PC-9 (cell line): ENCODE measurements around the gene CLMN. TPM values are rescaled to one million over a fixed set of nuclear protein-coding genes. Genes with fewer than 3 reads are reported as not detected.

Experiments used
- BruUV-seq: library from RNA; stranded (reverse); fragments of 400-500 nt; replicated peaks from 2 replicates; lab custom pipeline; 2021; lab: Mats Ljungman, UMichigan
- CTCF ChIA-PET: fragments of 300-600 bp; sonication (Branson Sonifier 250); formaldehyde crosslinking; loops from one replicate; lab custom pipeline; 2022; ENCODE audit warnings: antibody characterized with exemption; lab: Charles Lee
- POLR2A ChIA-PET: fragments of 300-600 bp; sonication (Branson Sonifier 250); formaldehyde crosslinking; loops from one replicate; lab custom pipeline; 2022; ENCODE audit warnings: antibody characterized with exemption; ENCODE audit not compliant: unreplicated experiment; lab: Charles Lee
- DNase-seq, 2 experiments: peaks; one replicate each; pipeline versions ENCODE4 v3.0.0 to v3.0.0-alpha.2; 2015 to 2022; ENCODE audit warnings: mixed read lengths in 1 of 2
- H2AFZ ChIP-seq: fragments of 200-600 bp; sonication (generic); 2 replicates; pipeline ENCODE4 v1.8.1; 2017; ENCODE audit warnings: antibody characterized with exemption
- H3F3A ChIP-seq: fragments of 200-600 bp; sonication (generic); 2 replicates; pipeline ENCODE4 v1.8.1; 2017; ENCODE audit warnings: antibody characterized with exemption, mild to moderate bottlenecking, low read depth; ENCODE audit not compliant: insufficient read depth
- H3K27ac ChIP-seq: fragments of 200-600 bp; sonication (generic); 2 replicates; pipeline ENCODE4 v1.6.1; 2016; ENCODE audit warnings: mixed run types
- H3K27me3 ChIP-seq: fragments of 200-600 bp; sonication (generic); 2 replicates; pipeline ENCODE4 v1.6.1; 2016; ENCODE audit warnings: low read depth, mixed run types; ENCODE audit not compliant: insufficient read depth
- H3K36me3 ChIP-seq: fragments of 200-600 bp; sonication (generic); 2 replicates; pipeline ENCODE4 v1.6.1; 2016; ENCODE audit warnings: low read depth, mixed run types
- H3K4me1 ChIP-seq: fragments of 200-600 bp; sonication (generic); replicated peaks from 2 replicates; pipeline ENCODE4 v1.6.1; 2016; ENCODE audit warnings: mixed run types; ENCODE audit not compliant: insufficient read depth
- H3K4me2 ChIP-seq: fragments of 200-600 bp; sonication (generic); 2 replicates; pipeline ENCODE4 v1.6.1; 2017; ENCODE audit warnings: mixed run types
- H3K4me3 ChIP-seq: fragments of 200-600 bp; sonication (generic); 2 replicates; pipeline ENCODE4 v1.6.1; 2016; ENCODE audit warnings: mixed run types
- H3K79me2 ChIP-seq: fragments of 200-600 bp; sonication (generic); 2 replicates; pipeline ENCODE4 v1.6.1; 2017; ENCODE audit warnings: low read depth, mixed run types
- H3K9me2 ChIP-seq: fragments of 200-600 bp; sonication (generic); 2 replicates; pipeline ENCODE4 v1.8.1; 2017; ENCODE audit warnings: mild to moderate bottlenecking; ENCODE audit not compliant: insufficient read depth
- H3K9me3 ChIP-seq: fragments of 200-600 bp; sonication (generic); 2 replicates; pipeline ENCODE4 v1.8.1; 2016; ENCODE audit warnings: low read depth; ENCODE audit not compliant: insufficient read depth
- H4K20me1 ChIP-seq: fragments of 200-600 bp; sonication (generic); 2 replicates; pipeline ENCODE4 v1.8.1; 2017; ENCODE audit not compliant: insufficient read depth
- EZH2 ChIP-seq: fragments of 200-600 bp; sonication (generic); IDR thresholded peaks from 2 replicates; pipeline ENCODE4 v1.8.0; 2017; ENCODE audit warnings: antibody characterized with exemption, low read depth
- intact Hi-C: fragments of 100-400 bp; cut with micrococcal nuclease; formaldehyde crosslinking; loops from one replicate; pipeline ENCODE4 v1.10.0; 2022; ENCODE audit not compliant: unreplicated experiment
- total RNA-seq: library from RNA; stranded (reverse); gene quantifications from 2 replicates; pipeline ENCODE4 v1.2.3, GENCODE V29; 2021
- TF ChIP-seq, protein P1 (sequence below): fragments of 200-600 bp; sonication (generic); conservative IDR thresholded peaks from 2 replicates; pipeline ENCODE4 v1.6.1; 2017; ENCODE audit warnings: mixed run types, antibody characterized with exemption, mild to moderate bottlenecking, moderate library complexity

CLMN gene
- total RNA-seq, 1 experiment from 2014 or later: 15.8 TPM

- intact Hi-C loops: loop anchor here (1.0 kb wide), 1 partner anchor 27 kb away; no protein-coding TSS in a partner anchor
- Histone ChIP-seq H3K4me3 (no peak overlapping the region), H4K20me1 (no peaks in the 10 kb centered on the region), H3K9me2 (no peaks in the 10 kb centered on the region), H3F3A (no peaks in the 10 kb centered on the region), H3K36me3 (no peaks in the 10 kb centered on the region), H3K79me2 (no peaks in the 10 kb centered on the region), H3K4me1 (peaks cover 11% of the 10 kb centered on the region; the same call in 1 of the 2 replicates), H3K27me3 (no peaks in the 10 kb centered on the region), H3K27ac (no peak overlapping the region), H3K4me2 (no peak overlapping the region), H2AFZ (no peak overlapping the region), H3K9me3 (no peaks in the 10 kb centered on the region)
- POLR2A ChIA-PET: no interaction called here
- BruUV-seq: no TSS peak
- CTCF ChIA-PET: no interaction called here
- TF ChIP-seq, protein P1, sequence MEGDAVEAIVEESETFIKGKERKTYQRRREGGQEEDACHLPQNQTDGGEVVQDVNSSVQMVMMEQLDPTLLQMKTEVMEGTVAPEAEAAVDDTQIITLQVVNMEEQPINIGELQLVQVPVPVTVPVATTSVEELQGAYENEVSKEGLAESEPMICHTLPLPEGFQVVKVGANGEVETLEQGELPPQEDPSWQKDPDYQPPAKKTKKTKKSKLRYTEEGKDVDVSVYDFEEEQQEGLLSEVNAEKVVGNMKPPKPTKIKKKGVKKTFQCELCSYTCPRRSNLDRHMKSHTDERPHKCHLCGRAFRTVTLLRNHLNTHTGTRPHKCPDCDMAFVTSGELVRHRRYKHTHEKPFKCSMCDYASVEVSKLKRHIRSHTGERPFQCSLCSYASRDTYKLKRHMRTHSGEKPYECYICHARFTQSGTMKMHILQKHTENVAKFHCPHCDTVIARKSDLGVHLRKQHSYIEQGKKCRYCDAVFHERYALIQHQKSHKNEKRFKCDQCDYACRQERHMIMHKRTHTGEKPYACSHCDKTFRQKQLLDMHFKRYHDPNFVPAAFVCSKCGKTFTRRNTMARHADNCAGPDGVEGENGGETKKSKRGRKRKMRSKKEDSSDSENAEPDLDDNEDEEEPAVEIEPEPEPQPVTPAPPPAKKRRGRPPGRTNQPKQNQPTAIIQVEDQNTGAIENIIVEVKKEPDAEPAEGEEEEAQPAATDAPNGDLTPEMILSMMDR: no peak
- no peak for TF ChIP-seq EZH2
- no peak for DNase-seq
These were observed 27.7 kb downstream of the CLMN start for GRCh38 chr14:95291859-95292542.

- Histone ChIP-seq H4K20me1 (no peaks in the 10 kb centered on the region), H3K4me3 (no peak overlapping the region), H3K9me3 (no peaks in the 10 kb centered on the region), H3K4me1 (peaks cover 11% of the 10 kb centered on the region; the same call in 1 of the 2 replicates), H3K4me2 (no peak overlapping the region), H2AFZ (no peak overlapping the region), H3K79me2 (no peaks in the 10 kb centered on the region), H3F3A (no peaks in the 10 kb centered on the region), H3K27ac (no peak overlapping the region), H3K36me3 (no peaks in the 10 kb centered on the region), H3K27me3 (no peaks in the 10 kb centered on the region), H3K9me2 (no peaks in the 10 kb centered on the region)
- peak in 1 of 2 experiments; percentile 27 for DNase-seq
- no TSS peak for BruUV-seq
- ChIA-PET POLR2A (no interaction called here), CTCF (no interaction called here)
- TF ChIP-seq, protein P1: no peak
- TF ChIP-seq EZH2: no peak
- intact Hi-C loops: loop anchor here (1.0 kb wide), 1 partner anchor 26 kb away; no protein-coding TSS in a partner anchor
These were observed 28.8 kb downstream of the CLMN start for GRCh38 chr14:95290871-95291431.

GRCh38 chr14:95290021-95290420 is 29.7 kb downstream of the CLMN start:
- no peaks in the 10 kb centered on the region for H3K9me3 ChIP-seq
- POLR2A ChIA-PET: no interaction called here

More at GRCh38 chr14:95290021-95290420, 29.7 kb downstream of the CLMN start:
- no peak overlapping the region for H3K27ac ChIP-seq
- H3K9me2 ChIP-seq: no peaks in the 10 kb centered on the region
- H3F3A ChIP-seq: no peaks in the 10 kb centered on the region
- H2AFZ ChIP-seq: no peak overlapping the region
- CTCF ChIA-PET: no interaction called here
- no peaks in the 10 kb centered on the region for H3K36me3 ChIP-seq
- intact Hi-C loops: no loop called here
- H3K4me3 ChIP-seq: no peak overlapping the region
- TF ChIP-seq, protein P1: no peak
- TF ChIP-seq EZH2: no peak
- H3K79me2 ChIP-seq: no peaks in the 10 kb centered on the region
- no peaks in the 10 kb centered on the region for H3K27me3 ChIP-seq
- no peak for DNase-seq
- no TSS peak for BruUV-seq
- H4K20me1 ChIP-seq: no peaks in the 10 kb centered on the region
- H3K4me1 ChIP-seq: peaks cover 4% of the 10 kb centered on the region; the same call in 1 of the 2 replicates
- H3K4me2 ChIP-seq: no peak overlapping the region
